ENCODE results near the gene RHCE. TPM values are rescaled to one million over a fixed set of nuclear protein-coding genes. Genes with fewer than 3 reads are reported as not detected.
A peak's percentile ranks its signal among the peaks of the same experiment; 100 is the strongest.

Gene RHCE
- total RNA-seq, 6 experiments from 2014 or later, result 0.25 to 2.2 (median 1.4) TPM

DNA sequence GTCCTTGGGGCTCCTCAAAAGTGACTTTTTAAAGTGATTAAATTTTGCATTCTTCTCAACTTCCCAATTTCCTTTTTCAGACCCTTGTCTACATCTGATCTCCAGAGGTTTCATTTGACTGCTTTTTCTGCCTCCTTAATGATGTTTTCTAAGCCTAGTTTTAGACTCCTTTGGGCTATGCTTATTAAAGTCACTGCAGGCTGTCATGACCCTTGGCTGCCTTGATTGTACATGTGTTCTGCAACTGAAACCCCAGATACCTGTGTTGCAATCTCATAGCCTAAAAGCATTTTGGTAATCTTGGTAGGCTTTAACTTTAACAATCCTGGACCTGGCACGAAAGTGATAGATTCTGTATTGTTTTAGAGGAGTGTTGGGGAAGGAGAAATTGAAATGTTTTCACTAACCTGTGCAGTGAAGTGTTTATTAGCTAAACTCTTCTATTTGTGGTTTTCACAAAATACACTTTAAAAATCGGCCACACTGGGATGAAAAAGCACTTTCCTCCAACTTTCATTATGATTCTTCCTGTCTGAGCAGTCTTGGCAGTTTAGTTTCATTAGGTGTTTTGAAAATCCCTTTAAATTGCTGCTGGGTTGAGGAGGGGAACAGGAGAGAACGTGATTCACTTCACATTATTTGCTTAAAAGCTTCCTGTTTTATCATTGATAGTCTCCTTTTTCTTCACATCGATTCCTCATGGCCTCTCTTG lies 14.9 kb upstream of the RHCE start:
- Histone ChIP-seq H3K27ac (peak overlapping the region in 2 of 3 donors; percentile 26 to 44), H3K4me1 (peaks cover 0 to 48% (median 25%) of the 10 kb centered on the region in 4 donors), H3K9me3 (no peaks in the 10 kb centered on the region), H3K4me3 (peak overlapping the region in 2 of 3 donors; percentile 1 to 12), H3K36me3 (no peaks in the 10 kb centered on the region), H3K27me3 (no peaks in the 10 kb centered on the region)
- DNase-seq (peak in 1 of 3 donors; percentile 54), ATAC-seq (peak; percentile 6 to 28 (median 20))
- 6% methylated on average over 4 of the region's 4 CpGs for WGBS (ENCODE audit: insufficient coverage, low coverage, low lambda C conversion rate, missing lambda C conversion rate)
- intact Hi-C loops (cut with DNase I), result no loop called here
- TF ChIP-seq POLR2A (IDR thresholded peaks at IDR 0.05), result no peak
- TF ChIP-seq, protein P1, sequence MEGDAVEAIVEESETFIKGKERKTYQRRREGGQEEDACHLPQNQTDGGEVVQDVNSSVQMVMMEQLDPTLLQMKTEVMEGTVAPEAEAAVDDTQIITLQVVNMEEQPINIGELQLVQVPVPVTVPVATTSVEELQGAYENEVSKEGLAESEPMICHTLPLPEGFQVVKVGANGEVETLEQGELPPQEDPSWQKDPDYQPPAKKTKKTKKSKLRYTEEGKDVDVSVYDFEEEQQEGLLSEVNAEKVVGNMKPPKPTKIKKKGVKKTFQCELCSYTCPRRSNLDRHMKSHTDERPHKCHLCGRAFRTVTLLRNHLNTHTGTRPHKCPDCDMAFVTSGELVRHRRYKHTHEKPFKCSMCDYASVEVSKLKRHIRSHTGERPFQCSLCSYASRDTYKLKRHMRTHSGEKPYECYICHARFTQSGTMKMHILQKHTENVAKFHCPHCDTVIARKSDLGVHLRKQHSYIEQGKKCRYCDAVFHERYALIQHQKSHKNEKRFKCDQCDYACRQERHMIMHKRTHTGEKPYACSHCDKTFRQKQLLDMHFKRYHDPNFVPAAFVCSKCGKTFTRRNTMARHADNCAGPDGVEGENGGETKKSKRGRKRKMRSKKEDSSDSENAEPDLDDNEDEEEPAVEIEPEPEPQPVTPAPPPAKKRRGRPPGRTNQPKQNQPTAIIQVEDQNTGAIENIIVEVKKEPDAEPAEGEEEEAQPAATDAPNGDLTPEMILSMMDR (IDR thresholded peaks at IDR 0.05), result no peak

DNA sequence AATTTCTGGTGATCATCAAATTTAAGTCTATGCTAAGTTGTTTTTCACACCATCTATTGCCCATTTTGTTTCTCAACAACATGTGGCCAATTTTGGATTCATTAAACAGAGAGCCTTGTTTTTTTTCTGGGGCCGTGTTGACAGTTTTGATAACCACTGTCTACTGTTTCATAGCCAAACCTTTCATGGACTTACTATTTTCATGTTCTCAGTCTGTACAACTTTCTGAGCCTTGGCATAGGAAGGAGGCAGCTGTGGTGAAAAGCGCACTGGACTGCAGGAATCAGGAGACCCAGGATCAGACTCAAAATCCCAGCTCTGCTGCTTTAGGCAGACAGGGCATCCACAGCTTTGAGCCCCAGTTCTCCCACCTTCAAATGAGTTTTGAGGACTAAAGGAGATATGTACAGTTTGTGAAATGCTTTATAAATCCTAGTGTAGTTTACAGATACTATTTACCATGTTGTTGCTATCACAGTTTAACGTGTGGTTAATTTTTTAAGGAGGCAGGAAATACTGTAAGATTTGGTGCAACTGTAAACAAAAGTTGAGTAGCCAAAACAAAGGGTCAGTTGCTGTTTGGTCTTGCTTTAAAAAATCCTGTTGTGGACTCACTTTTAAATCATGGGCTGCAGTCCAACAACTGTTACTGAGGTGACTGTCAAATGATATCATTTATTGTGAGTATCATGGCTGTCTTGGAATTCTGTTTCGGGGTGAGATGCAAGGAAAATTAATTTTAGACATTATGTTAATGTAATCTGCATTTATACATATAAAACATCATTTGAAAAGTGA lies 13.0 kb upstream of the RHCE start:
- no peaks in the 10 kb centered on the region for H3K36me3 ChIP-seq
- TF ChIP-seq, protein P1 (IDR thresholded peaks at IDR 0.05), result no peak
- TF ChIP-seq POLR2A (IDR thresholded peaks at IDR 0.05), result no peak
- no peaks in the 10 kb centered on the region for H3K27me3 ChIP-seq
- intact Hi-C loops (cut with DNase I), result no loop called here
- no peaks in the 10 kb centered on the region for H3K9me3 ChIP-seq
- DNase-seq (no peak), ATAC-seq (no peak)
- H3K4me1 ChIP-seq, result peaks cover 0 to 53% (median 25%) of the 10 kb centered on the region in 4 donors
- WGBS (ENCODE audit: insufficient coverage, low coverage, low lambda C conversion rate, missing lambda C conversion rate), result 11% methylated on average over 4 of the region's 4 CpGs
- peak overlapping the region in 2 of 3 donors; percentile 13 to 17 for H3K4me3 ChIP-seq
- H3K27ac ChIP-seq, result peak overlapping the region; percentile 19 to 44 (median 26)

DNA sequence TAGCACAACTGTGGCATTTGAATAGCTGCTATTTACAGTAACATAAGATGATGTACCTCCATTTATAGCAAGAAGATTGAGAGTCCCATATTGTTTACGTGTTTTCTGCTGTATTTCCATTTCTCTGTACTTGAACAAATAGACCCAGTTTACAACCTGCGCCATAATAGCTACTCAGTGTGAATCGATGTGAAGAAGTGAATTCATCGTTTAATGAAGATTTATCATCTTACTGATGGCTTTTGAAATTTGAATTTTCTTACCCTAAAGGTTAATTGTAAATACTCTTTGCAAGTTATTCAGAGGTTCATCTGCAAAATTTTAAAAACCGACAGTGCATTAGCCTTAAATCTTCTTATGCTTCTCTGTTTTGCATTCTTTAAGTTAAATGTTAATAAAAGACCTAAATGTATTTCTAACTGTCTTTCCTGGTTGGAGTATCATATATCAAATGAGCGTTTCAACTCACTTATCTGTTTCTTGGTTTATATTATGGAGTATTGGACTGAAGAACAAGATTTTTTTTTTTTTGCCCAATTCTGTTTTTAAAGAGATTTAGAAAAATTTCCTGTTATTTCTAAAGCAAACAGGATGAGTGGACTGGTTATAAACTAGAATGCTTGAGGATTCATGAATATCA lies 12.2 kb upstream of the RHCE start:
- no peaks in the 10 kb centered on the region for H3K36me3 ChIP-seq
- TF ChIP-seq POLR2A (IDR thresholded peaks at IDR 0.05), result no peak
- TF ChIP-seq, protein P1 (IDR thresholded peaks at IDR 0.05), result no peak
- no peaks in the 10 kb centered on the region for H3K27me3 ChIP-seq
- peaks cover 0 to 53% (median 25%) of the 10 kb centered on the region in 4 donors for H3K4me1 ChIP-seq
- no peak for DNase-seq
- H3K27ac ChIP-seq, result peak overlapping the region in 1 of 3 donors; percentile 94
- 53% methylated on average over 6 of the region's 6 CpGs for WGBS (ENCODE audit: insufficient coverage, low coverage, low lambda C conversion rate, missing lambda C conversion rate)
- peak overlapping the region; percentile 74 to 85 (median 80) for H3K4me3 ChIP-seq
- intact Hi-C loops (cut with DNase I), result no loop called here
- no peak for ATAC-seq
- H3K9me3 ChIP-seq, result no peaks in the 10 kb centered on the region

DNA sequence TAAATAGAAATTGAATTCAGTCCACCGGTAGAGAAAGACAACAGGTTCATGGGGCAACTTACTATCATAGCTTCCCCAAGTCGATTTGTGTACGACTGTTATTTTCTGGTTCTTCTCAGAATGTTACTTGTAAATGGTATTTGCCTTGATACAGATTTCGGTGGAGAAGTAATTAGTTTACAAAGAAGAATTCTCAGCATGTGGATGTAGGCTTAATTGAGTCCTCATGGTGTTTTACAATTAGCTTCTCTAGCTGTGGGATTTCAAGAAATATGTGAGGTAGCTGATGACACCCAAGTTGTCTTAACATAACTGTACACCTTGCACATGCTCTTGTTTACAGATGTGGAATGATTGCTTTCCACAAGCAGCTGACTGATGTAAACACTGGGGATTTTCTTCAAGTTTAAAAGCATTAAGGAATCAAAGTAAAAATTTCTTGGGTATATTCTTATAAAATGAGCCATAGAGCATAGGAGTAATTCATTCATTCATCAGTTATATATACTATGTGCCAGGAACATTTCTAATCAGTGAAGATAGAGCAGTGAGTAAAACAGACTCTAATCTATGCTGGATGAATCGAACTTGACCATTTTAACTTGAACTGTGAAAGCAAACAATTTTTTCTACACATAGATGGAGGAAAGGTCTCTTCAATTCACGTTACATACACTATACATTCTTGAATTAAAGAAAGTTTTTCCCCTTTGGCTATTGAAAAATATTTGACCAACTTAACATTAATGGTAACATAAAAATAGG lies 11.5 kb upstream of the RHCE start:
- no peak for DNase-seq
- no peaks in the 10 kb centered on the region for H3K36me3 ChIP-seq
- H3K4me1 ChIP-seq, result peaks cover 0 to 53% (median 25%) of the 10 kb centered on the region in 4 donors
- H3K4me3 ChIP-seq, result peak overlapping the region; percentile 74 to 85 (median 80)
- no peaks in the 10 kb centered on the region for H3K9me3 ChIP-seq
- H3K27ac ChIP-seq, result peak overlapping the region; percentile 72 to 94 (median 85)
- TF ChIP-seq, protein P1 (IDR thresholded peaks at IDR 0.05), result no peak
- TF ChIP-seq POLR2A (IDR thresholded peaks at IDR 0.05), result no peak
- WGBS (ENCODE audit: insufficient coverage, low coverage, low lambda C conversion rate, missing lambda C conversion rate), result 4% methylated on average over 6 of the region's 6 CpGs
- no peaks in the 10 kb centered on the region for H3K27me3 ChIP-seq
- no peak for ATAC-seq
- intact Hi-C loops (cut with DNase I), result no loop called here

Data from right lobe of liver (tissue), 6 donors.